GM12873 (cell line): ENCODE results near the gene SCAP.

Source experiments
- CTCF ChIP-seq: IDR thresholded peaks from 2 replicates; pipeline ENCODE4 v1.5.1; 2012; ENCODE audit warnings: low read depth, mild to moderate bottlenecking, moderate library complexity, low read length, control low read depth; ENCODE audit not compliant: insufficient read depth; ENCODE audit errors: missing control alignments

Gene SCAP

DNA sequence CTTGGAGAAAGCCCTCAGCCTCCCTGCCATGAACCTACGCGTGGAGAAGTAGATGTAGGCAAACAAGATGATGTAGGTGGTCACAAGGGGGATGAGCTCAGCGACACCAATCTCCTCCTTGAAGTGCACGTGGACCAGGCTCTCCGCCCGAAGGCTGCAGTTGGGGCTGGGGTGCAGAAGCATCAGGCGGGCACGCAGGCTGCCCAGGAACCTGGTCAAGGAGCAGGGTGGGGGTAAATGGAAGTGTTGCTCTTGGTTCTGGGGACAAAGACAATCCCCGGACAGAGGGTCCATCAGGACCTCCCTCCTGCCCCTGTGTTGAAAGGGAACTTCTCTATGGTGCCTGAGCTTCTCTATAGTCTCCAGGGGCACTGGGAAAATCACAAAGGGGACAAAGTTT lies 49.8 kb downstream of the SCAP start:
- TF ChIP-seq CTCF = no peak

DNA sequence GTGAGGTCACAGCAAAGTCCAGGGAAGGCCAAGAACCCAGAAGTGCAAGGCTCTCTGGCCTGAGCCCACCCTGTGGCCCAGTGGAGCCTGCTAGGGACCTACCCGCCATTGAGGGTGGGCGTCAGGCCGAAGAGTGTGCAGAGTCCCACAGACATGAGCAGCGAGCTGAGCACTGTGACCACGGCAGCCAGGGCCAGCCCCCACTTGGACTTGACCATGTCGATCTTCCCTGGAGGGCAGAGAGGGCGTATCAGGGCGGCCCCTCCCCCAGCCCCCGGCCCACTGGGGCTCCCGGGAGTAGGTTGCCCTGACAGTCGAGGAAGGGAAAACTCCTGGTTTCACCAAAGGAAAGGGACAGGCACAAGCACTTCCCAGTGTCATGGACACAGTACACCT lies 50.4 kb downstream of the SCAP start:
- no peak for TF ChIP-seq CTCF

- TF ChIP-seq CTCF = no peak
These were observed 51.0 kb downstream of the SCAP start for GRCh38 chr3:47424434-47425382.

- TF ChIP-seq CTCF = no peak
These were observed 52.1 kb downstream of the SCAP start for GRCh38 chr3:47423548-47424145.

DNA sequence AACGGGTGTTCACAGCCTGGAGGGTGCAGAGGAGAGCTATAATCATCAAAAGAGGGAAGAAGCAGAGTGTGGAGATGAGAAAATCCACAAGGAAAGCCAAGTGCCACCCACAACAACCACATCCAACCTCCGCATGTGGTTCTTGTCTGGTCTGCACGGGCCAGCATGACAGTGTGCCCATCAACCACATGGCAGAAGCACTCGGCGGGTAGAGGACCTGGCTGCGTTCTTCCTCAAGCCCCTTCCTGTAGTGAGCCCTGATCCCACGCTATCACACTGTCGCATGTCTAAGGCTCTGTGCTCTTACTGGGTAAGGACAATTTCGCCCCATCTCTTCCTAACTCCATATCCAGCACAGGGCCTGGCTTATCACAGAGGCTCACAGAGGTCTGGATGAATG lies 53.0 kb downstream of the SCAP start:
- no peak for TF ChIP-seq CTCF

DNA sequence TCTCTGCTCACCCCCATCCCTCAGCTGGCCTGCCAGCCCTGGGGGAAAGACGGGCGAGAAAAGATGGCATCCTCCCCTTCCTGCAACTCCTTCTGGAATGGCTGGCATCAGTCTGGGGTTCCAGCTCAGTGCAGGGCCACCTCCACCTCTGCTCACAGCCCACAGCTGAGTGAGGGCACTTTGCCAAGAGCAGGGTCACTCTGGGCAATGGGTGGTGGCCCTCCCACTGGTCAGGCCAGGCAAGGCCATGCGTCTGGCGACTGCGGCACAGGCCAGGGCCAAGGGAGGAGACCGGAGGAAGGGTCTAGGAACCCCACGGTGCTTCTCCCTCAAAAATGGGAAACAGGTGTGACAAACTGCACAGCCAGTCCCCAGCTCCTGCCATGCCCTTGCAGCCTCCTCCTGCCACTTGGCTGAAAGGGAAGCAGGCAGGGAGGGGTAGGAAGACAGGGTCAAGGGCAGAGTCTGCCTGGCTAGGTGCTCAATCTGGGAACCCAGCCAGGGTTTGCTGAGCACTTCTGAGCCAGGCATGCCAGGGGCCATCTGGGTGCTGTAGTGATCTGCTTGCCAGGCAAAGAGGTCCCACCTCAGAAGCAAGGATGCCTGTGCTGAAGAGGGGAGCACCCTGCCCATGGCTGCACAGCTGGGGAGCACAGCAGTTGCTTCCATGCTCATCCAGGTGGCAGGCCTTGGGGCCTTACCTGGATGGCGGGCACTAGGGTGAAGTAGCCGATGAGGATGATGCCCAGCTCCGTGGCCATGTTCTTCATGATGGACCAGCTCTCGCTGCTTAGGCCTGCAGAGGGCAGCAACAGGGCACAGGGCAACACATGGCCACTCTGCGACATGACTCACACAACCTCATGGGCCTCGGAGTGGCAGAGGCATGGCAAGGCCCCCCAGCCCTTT lies 53.7 kb downstream of the SCAP start:
- peak; percentile 21 for TF ChIP-seq CTCF
